Skeletal muscle satellite cell (primary cell): Measurements from ENCODE around the gene SYCN. TPM values are rescaled to one million over a fixed set of nuclear protein-coding genes. Genes with fewer than 3 reads are reported as not detected.
"Not testable (repeated sequence)": the region's sequence is repeated elsewhere in the genome, so short reads cannot be mapped to it uniquely, and the experiment has no call there.

Experiments
- H3K27me3 ChIP-seq: 2 replicates; pipeline ENCODE4 v1.7.0; 2013; ENCODE audit warnings: low read length; ENCODE audit not compliant: control insufficient read depth, insufficient read depth
- H3K36me3 ChIP-seq: 2 replicates; pipeline ENCODE4 v1.7.0; 2013; ENCODE audit warnings: mild to moderate bottlenecking, control low read depth, low read length; ENCODE audit not compliant: insufficient read depth
- H3K4me1 ChIP-seq: 2 replicates; pipeline ENCODE4 v1.7.0; 2013; ENCODE audit warnings: low read length; ENCODE audit not compliant: control insufficient read depth, insufficient read depth
- H3K4me2 ChIP-seq: 2 replicates; pipeline ENCODE4 v1.7.0; 2013; ENCODE audit warnings: mild to moderate bottlenecking, low read length
- H3K4me3 ChIP-seq: 2 replicates; pipeline ENCODE4 v1.7.0; 2013; ENCODE audit warnings: low read length
- H3K9ac ChIP-seq: 2 replicates; pipeline ENCODE4 v1.7.0; 2013; ENCODE audit warnings: mild to moderate bottlenecking, low read depth, low read length, moderate library complexity
- H3K9me3 ChIP-seq: replicated peaks from 2 replicates; pipeline ENCODE4 v1.7.0; 2013; ENCODE audit warnings: mild to moderate bottlenecking, control low read depth, low read length
- total RNA-seq: library from RNA; depleted of rRNA; stranded (reverse); fragments of >200 nt; gene quantifications from 2 replicates; pipeline ENCODE4 v1.2.3, GENCODE V29; 2012; rRNA removed

SYCN gene
- total RNA-seq = not detected in 2 replicates

- H3K4me2 ChIP-seq = no peak within 1 kb of the TSS
- no peaks in the 10 kb centered on the region for H3K36me3 ChIP-seq
- H3K4me3 ChIP-seq = no peak within 1 kb of the TSS
- H3K4me1 ChIP-seq = peaks cover 3% of the 10 kb centered on the region
- peaks cover 77% of the 10 kb centered on the region for H3K27me3 ChIP-seq
- no peak within 1 kb of the TSS for H3K9ac ChIP-seq
- no peaks in the 10 kb centered on the region for H3K9me3 ChIP-seq
Measured at GRCh38 chr19:39203372-39204341, at the start of gene SYCN. TSS of gene SYCN (minus strand) at chr19:39204263. CDS start at chr19:39204254, 9 bp downstream.

- no peaks in the 10 kb centered on the region for H3K4me1 ChIP-seq
- H3K9me3 ChIP-seq = no peaks in the 10 kb centered on the region
- H3K9ac ChIP-seq = no peak overlapping the region
- H3K4me3 ChIP-seq = no peak overlapping the region
- no peak overlapping the region for H3K4me2 ChIP-seq
- H3K36me3 ChIP-seq = no peaks in the 10 kb centered on the region
- H3K27me3 ChIP-seq = peaks cover 54% of the 10 kb centered on the region
Measured at GRCh38 chr19:39253374-39254149, 49.5 kb upstream of the SYCN start.

- Histone ChIP-seq H3K27me3 (peaks cover 66% of the 10 kb centered on the region), H3K9ac (no peak overlapping the region), H3K4me1 (no peaks in the 10 kb centered on the region), H3K4me2 (no peak overlapping the region), H3K36me3 (no peaks in the 10 kb centered on the region), H3K9me3 (no peaks in the 10 kb centered on the region), H3K4me3 (no peak overlapping the region)
Measured at GRCh38 chr19:39252458-39252857, 48.4 kb upstream of the SYCN start.

- Histone ChIP-seq H3K4me2 (no peak overlapping the region), H3K27me3 (peaks cover 72% of the 10 kb centered on the region), H3K9ac (no peak overlapping the region), H3K36me3 (no peaks in the 10 kb centered on the region), H3K4me1 (peaks cover 3% of the 10 kb centered on the region), H3K9me3 (no peaks in the 10 kb centered on the region), H3K4me3 (no peak overlapping the region)
Measured at GRCh38 chr19:39251846-39252245, 47.8 kb upstream of the SYCN start.

- no peak overlapping the region for H3K4me3 ChIP-seq
- H3K9ac ChIP-seq = no peak overlapping the region
- no peaks in the 10 kb centered on the region for H3K9me3 ChIP-seq
- peaks cover 3% of the 10 kb centered on the region for H3K4me1 ChIP-seq
- no peak overlapping the region for H3K4me2 ChIP-seq
- H3K27me3 ChIP-seq = peaks cover 65% of the 10 kb centered on the region
- no peaks in the 10 kb centered on the region for H3K36me3 ChIP-seq
Measured at GRCh38 chr19:39251081-39251480, 47.0 kb upstream of the SYCN start.

GRCh38 chr19:39248806-39249205 is 44.7 kb upstream of the SYCN start, which contains the start of gene IFNL4:
TSS of gene IFNL4 (minus strand) at chr19:39248856.
- Histone ChIP-seq H3K9me3 (no peaks in the 10 kb centered on the region), H3K27me3 (peaks cover 54% of the 10 kb centered on the region), H3K9ac (no peak within 1 kb of the TSS), H3K4me1 (peaks cover 3% of the 10 kb centered on the region), H3K36me3 (no peaks in the 10 kb centered on the region), H3K4me3 (no peak within 1 kb of the TSS), H3K4me2 (no peak within 1 kb of the TSS)

GRCh38 chr19:39247701-39248664 is 43.9 kb upstream of the SYCN start:
- Histone ChIP-seq H3K36me3 (no peaks in the 10 kb centered on the region), H3K27me3 (peaks cover 46% of the 10 kb centered on the region), H3K4me1 (peaks cover 3% of the 10 kb centered on the region), H3K4me2 (no peak overlapping the region), H3K4me3 (no peak overlapping the region), H3K9ac (no peak overlapping the region), H3K9me3 (no peaks in the 10 kb centered on the region)

GRCh38 chr19:39246951-39247669 is 43.0 kb upstream of the SYCN start:
- Histone ChIP-seq H3K36me3 (no peaks in the 10 kb centered on the region), H3K27me3 (peaks cover 39% of the 10 kb centered on the region), H3K9ac (no peak overlapping the region), H3K9me3 (no peaks in the 10 kb centered on the region), H3K4me2 (peak overlapping the region; percentile 25), H3K4me1 (peaks cover 3% of the 10 kb centered on the region), H3K4me3 (no peak overlapping the region)

- H3K27me3 ChIP-seq = peaks cover 42% of the 10 kb centered on the region
- H3K9ac ChIP-seq, H3K4me3 ChIP-seq, H3K36me3 ChIP-seq, H3K4me1 ChIP-seq, H3K4me2 ChIP-seq, H3K9me3 ChIP-seq: not testable (repeated sequence)
Measured at GRCh38 chr19:39245166-39245565, 41.1 kb upstream of the SYCN start.

GRCh38 chr19:39244410-39245100 is 40.5 kb upstream of the SYCN start, which contains the start of gene IFNL3:
TSS of gene IFNL3 (minus strand) at chr19:39245006. CDS start at chr19:39244967, 39 bp downstream.
- not testable (repeated sequence) for H3K9me3 ChIP-seq, H3K4me2 ChIP-seq, H3K4me3 ChIP-seq, H3K9ac ChIP-seq, H3K36me3 ChIP-seq, H3K4me1 ChIP-seq
- peaks cover 45% of the 10 kb centered on the region for H3K27me3 ChIP-seq
